HG03558 (cell line): ENCODE results near the gene TMEM11.

Experiments
- ATAC-seq: cut with Tn5 transposase; IDR thresholded peaks from one replicate; pipeline ENCODE4 v1.9.1; 2021; ENCODE audit warnings: moderate number of reproducible peaks; ENCODE audit not compliant: unreplicated experiment; ENCODE audit errors: extremely low read depth

TMEM11 gene

DNA sequence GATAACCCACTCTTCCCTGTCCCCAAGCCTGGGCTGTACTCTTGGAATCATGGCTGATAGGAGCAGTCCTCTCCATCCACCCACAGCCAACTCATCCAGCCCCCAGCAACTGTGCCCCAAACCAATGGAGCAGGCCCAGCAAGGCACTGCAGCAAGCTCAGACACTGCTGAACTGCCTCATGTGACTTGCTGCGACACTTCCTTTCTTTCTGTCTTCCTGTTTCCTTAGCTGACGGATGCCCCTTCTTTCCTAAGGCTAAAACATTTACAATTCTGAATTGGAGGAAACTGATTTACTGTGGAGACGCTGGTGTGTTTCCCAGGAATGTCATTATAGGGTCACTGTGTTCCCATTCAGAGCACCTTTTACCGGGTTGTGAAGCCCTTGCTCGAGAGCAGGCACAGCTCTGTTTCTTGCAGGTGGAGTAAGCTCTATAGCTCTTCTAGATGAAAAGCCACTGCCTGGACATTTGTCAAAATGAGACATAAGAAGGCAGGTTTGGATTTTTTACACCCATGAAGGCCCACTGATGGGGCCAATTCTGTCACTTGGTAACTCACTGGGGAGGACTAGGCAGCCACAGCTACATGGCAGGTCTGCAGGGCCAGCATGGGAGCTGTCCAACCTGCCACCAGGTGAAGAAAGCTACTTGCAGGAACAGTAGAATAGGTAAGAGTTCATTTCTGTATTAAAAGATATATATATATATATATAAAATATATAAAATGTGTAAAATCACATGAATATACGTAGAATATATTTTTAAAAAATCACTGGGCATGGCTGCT, 27.4 kb downstream of the TMEM11 start:
- ATAC-seq: no peak

DNA sequence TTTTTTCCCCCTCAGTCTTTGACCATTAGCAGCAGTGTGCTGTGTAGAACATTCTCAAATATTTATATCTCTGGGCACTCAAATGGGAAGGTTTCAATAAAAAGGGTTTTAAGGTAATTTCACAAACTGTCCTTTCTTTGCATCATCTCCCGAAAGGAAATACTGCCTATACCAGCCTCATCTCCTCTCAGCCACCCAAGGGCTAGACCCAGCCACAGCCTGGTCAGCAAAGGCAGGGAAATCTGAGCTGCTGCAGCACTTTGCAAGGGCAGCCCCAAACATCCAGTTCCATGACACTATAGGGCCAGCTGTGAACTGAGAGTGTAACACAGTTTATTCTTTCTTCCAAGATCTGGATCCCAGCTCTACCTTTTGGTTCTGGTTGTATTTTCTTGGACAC, 28.9 kb downstream of the TMEM11 start:
- ATAC-seq: no peak

DNA sequence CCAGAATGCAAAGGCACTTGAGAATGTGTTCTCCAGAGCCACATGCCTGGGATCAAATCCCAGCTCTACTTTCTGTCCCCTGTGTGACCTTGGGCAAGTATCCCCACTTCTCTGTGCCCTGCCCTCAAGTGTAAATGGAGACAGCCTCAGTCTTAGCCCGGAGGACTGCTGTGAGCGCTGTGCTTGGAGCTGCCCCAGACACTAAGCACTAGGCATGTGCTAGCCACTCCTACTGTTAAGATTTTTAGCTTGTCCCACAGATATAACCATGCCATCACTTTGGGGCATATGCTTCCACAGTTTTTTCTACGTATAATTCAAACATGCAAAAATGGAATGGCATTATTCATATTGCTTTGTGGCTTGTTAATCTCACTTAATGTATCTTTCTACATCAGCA, 29.4 kb downstream of the TMEM11 start:
- no peak for ATAC-seq

DNA sequence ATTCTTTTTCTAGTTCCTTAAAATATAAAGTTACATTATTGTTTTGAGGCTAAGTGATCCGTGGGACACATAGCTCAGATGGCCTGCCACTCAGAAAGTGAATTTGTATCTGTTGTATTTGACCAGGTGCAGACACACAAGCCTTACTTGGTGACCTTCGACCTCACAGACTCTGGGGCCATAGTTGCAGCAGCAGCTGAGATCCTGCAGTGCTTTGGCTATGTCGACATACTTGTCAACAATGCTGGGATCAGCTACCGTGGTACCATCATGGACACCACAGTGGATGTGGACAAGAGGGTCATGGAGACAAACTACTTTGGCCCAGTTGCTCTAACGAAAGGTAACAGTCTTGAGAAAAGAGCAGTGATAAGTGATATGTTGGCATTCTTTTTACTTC, 30.5 kb downstream of the TMEM11 start:
- ATAC-seq: no peak

DNA sequence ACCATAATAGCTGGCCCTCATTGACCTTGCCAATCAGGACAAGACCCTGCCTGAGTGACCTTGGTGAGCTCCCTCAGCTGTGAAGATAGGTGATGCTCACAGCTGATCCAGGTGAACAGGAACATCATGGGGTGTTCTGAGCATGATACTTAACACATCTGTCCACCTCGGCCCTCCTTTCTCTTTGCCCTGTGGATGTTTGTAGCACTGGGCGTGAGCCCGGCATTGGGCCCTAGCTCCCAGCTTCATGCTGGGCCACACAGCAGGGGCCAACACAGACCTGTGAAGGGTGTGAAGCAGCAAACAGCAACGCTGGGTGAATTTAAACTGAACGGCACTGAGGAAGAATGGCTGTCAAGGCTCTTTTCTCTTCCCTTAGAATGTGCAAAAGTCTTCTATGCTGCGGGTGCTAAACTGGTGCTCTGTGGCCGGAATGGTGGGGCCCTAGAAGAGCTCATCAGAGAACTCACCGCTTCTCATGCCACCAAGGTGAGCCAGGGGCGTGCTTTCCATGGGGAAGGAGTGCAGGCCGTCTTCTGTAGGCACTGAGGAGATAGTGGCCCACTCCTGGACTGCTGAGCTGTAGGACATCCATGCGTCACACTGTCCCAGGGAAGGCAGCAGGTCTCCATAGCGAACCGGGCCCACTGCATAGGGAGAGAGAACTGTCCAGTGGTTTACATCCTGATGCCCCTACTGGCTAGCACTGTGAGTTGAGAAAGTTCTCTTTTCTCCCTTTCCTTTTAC, 35.9 kb downstream of the TMEM11 start:
- no peak for ATAC-seq

DNA sequence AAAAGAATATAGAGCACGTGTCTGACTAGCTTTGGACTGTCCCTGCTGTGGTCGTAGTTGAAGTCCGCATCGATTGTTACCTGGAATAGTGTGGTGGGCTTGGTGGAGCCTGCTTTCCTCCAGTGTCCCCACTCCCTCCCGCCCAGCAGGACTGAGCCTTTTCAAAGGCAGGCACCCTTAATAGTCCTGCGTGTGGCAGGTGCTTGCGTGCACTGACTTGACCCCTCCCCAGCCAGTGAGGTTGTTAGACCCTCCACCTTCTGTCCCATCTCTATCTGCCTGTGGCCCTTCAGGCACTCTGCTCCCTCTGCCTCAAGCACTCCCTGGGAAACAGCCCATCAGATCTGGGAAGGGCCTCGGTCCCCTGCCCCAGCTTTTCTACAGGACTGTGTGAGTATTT, 36.6 kb downstream of the TMEM11 start:
- ATAC-seq: no peak

DNA sequence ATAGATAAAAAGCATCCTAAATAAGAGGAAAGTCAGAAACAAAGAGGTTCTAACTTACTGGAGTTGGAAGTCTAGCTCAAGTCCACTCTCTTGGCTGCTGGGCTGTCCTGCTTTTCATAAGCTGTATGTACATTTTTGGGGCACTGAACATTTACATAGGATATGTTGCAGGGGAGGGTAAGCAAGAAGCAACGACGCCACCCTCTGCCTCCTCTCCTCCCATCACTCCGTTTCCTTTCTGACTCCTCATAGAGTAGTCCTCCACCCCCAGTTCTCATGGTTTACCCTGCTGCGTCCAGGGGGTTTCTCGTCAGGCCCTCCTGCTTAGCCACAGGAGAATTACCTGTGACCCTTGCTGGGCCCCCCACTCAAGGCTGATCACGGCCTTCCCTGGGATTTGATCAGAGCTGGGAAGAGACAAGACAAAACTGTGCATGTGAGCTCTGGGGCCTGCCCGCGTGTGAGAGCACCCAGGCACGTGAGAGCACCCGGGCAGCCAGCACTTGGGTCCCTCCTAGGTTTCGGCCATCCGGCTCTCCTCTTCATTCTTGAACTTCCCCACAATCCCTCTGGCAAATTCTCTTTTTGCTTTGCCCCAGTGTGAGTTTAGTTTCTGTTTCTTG, 37.1 kb downstream of the TMEM11 start:
- no peak for ATAC-seq

DNA sequence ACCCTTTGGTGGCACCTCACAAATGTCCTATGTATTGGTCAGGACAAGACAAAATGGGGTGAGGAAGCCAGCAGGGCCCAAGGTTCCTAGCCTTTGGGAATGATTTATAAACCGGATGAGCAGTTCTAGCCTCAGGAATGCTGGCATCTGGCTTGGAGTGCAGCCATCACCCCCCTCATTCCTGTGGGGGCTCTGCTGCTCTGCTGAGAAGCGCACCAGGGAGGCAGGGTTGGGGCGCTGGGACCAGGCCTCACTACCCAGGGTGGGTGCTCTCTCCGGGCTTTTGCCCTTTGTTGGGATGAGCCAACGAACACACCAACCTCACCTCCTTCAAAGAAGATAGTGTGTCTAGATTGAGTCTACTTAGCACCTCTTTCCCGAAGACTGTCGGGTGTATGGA, 39.2 kb downstream of the TMEM11 start:
- no peak for ATAC-seq

DNA sequence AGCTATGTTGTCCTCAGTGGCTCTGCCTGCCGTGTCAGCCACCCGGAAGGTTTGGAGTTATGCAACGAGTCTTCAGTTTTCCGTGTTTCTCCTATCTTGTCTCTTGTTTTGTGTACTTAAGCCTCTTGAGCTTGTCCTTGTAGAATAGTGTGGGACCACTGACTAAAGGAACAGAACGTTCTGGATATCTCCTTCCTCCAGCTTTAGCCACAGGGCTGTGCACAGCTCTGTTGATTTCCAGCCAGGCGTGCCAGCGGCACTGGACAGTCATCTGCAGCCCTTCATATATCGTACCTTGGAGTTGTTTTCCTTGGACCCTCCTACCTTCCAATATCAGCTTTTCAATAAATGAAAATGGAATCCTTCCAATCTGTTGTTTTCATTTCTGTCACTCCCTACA, 39.8 kb downstream of the TMEM11 start:
- no peak for ATAC-seq

DNA sequence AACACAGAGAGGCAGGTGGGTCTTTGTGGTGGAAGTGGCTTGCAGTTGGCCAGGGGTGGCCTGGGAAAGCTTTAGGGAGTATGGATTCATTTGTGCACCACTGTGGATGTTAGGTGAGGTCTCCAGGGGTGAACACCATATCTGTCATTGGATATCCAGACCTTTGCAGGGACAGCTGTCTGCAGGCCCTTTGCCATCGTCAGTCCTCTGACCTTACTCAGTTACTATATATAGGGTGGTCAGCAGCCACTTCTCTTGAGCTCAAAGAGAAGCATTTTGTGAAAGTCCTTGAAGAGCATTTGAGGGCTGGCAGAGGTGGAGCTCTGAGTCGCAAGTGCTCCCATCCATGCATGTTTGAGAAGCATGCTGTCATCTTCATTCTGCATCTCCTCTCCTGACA, 40.4 kb downstream of the TMEM11 start:
- no peak for ATAC-seq

DNA sequence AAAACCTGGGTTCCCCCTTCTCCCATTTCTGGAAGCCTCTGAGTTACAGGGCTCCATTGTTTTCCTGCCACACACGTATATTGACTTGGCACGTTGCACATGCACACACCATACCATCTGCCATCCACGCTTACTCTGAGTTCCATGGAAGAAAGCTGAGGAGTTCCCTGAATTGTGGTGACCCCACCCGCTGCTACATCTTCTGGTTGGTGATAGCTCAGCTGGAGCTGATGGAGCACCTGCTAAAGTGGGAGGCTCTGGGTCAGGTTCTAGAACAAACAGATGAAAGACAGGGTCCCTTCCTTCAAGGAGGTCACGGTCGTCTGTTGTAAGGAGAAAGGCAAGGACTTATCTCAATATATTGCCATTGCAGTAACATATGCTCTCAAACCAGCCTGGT, 41.1 kb downstream of the TMEM11 start:
- no peak for ATAC-seq

DNA sequence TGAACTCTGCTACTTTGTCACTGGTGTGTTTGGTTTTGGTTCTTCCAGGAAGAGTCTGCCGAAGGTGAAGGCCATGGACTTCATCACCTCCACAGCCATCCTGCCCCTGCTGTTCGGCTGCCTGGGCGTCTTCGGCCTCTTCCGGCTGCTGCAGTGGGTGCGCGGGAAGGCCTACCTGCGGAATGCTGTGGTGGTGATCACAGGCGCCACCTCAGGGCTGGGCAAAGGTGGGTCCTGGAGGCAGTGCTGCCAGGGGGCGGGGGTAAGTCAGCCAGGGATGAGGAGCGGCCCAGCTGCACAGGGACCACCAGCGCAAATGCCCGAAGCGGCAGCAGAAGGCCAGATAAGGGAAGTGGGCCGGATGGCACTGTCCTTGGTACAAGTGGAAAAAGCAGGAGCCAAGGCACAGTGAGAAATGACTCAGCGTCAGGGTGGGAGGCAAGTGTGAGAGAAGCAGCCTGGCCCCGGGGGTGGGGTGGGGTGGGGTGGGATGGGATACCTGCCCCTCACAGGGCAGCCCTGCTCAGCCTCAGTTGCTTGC, 41.9 kb downstream of the TMEM11 start:
- no peak for ATAC-seq

DNA sequence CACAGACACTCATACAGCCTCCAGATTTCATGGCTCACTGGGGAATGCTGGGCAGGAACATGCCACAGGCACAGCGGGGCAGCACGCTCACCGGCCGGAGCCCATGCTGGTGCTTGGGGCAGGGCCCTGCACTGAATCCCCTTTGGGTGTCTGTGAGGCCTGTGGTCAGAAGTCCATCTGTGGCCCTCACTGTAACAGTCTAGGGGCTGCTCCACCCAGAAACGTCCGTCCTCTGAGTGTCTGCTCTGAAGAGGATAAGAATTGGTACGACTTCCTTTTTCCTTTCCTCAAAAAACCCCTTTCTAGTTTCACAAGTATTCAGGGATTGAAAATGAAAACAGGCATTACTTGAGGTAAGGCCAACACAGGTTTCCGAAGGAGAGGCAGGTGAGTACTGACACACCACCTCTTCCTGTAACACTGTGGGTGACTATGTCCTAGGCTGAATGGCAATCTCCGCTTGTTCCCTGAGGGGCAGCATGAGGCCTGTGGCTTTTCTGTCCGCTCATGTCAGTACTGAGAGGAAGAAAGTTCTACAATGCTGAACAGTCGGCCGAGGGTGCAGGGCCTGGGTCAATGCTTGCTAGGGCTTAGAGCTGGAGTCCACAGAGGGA, 42.5 kb downstream of the TMEM11 start:
- peak; percentile 64 for ATAC-seq

DNA sequence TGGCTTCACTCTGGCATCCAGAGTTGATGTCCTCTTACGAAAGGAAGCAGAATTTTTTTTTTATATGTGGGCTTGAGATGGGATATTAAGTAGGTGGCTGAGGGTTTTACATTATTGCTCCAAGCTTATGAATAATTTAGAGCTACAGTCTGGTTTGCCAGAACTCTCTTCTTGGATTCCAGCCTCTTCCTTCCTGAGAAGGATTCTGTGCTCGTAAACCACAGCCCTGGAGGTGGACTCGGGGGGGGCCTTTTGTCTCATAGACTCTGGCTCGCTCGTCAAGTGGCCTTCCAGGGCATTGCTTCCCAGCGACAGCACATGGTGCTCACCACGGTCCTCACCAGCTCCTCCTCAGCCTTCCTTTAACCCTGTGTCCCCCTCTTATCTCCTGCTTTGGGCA, 43.2 kb downstream of the TMEM11 start:
- no peak for ATAC-seq

DNA sequence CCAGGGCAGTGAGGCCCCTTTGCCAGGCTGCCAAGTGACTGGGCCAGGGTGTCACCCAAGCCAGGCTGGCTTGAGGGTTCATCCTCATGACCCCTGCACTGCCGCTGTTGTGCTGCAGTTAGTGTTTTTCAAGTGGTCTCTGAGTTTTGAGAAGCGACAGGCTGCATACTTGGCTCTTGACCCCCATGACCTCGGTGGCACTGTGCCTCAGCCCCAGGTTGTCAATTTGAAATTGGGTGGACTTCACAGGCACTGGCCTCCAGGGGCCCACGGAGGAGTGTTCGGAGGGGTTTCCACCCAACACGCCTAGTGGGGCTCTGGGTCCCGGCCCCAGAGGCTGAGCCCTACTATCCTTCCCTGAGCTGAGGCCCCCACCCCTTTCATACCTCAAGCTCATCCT, 44.5 kb downstream of the TMEM11 start:
- ATAC-seq: no peak

DNA sequence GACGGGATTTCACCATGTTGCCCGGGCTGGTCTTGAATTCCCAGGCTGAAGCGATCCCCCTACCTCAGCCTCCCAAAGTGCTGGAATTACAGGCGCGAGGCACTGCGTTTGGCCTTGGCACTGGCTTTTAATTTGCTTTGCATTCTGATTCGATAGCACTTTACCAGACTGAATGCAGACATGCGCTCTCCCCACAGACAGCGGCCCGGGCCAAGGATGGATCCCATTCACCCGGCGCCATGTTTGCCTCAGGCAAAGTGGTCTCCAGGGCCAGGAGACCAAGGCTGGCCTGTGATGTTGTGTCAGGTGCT, 45.5 kb downstream of the TMEM11 start:
- no peak for ATAC-seq

DNA sequence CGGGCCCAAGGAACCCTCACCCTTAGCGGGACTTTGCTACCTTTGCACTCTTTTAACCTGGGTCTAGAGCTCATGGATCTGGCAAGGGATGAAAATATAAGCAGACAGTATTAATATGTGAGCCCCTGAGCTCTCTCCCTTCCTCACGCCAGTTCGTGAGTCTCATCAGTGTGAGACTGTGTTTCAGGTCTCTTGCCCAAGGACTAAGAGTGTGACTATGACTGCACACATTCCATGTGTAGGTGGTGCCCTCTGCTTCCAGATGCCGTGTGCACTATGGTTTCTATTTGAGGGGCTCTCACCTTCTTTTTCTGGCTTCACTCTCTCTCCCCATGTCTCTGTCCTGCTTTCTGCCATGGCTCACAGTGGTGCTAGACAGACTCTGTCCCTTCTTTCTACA, 46.7 kb downstream of the TMEM11 start:
- no peak for ATAC-seq

DNA sequence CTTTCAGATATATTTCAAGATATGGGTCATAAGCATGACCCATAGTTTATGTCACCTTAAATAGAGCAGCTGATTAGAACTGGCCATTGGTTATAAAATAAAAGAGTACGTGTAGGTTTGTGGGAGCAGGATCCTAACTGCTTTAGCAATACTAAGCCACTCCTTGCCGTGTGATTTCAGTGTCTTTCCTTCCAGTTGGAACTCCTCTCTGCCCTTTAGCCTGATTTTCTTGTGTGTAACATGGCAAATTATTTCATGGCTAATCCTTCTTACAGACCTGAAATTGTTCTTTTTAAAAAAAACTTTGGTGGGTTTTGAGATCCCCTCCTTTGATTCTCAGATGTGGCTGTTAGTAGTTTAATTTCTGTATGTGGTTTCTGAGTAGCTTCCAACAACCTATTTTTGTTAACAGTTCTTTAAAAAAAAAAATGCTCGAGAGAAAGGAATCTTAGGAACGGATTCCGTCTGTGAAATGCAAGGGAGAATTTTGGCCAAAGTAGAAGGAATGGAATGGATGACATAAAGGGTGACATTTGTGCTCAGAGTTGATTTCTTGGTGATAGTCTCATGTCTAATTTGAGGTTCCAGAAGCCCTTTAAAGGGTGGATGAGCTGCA, 47.3 kb downstream of the TMEM11 start:
- ATAC-seq: no peak

DNA sequence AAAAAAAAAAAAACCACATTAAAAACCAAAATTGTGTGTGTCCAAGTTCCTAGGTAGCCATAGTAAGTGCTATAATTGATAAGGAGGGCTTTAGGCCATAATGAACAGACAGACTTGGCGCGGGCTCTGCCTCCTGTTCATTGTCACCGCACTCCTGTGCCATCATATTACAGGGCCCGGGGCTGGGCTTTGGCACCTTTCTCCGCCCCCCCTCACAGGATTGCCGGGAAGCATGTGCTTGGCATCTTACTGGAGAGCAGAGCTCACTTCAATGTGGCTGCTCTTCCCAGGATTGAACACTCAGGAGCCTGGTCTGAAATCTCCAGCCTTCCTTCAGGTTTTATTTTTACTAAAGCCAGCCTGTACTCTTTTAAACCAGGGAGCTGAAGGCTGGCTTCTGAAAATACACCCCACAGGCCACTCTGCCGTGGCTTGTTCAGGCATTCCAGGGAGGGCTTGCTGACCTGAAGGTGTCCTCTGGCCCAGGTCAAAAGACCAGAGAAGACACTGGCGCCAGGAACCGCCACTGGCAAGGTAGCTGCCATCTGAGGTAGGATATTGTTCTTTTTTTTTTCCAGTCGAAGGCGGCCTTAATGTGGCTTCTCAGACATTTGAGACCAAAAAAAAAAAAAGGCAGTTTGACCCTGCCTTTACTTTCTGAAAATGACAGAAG, 47.9 kb downstream of the TMEM11 start:
- ATAC-seq: no peak

DNA sequence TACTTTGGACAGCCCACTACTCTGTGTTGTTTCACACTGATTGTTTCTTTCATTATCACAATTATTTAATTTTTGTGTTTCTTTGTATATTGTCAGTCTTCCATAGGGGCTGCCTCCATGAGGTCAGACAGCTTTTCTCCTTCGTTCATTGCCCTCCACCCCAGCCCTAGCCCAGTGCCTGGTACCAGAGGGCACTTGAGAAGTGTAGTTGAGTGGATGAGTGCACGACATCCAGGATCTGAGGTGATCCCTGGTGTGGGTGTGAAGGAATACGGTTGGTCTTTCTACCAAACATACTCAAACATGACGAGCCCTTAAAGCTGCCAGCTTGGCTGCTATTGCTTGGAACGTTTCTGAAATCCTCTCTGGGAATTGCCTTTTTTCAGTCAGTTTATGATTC, 49.3 kb downstream of the TMEM11 start:
- no peak for ATAC-seq
